Globus pallidus (tissue), 1 donor: ENCODE data around the gene IQGAP3.
"Not testable (repeated sequence)": the region's sequence is repeated elsewhere in the genome, so short reads cannot be mapped to it uniquely, and the experiment has no call there.

Experiments used
- DNase-seq: peaks from one replicate; pipeline ENCODE4 v3.0.0-alpha.2; 2015; ENCODE audit warnings: low spot score

IQGAP3 gene

GRCh38 chr1:156571919-156572662, at the start of gene IQGAP3:
Gene IQGAP3, minus strand, starts transcription at chr1:156572565. Its CDS starts 36 bp downstream, at chr1:156572529.
- DNase-seq = peak; percentile 73

- no peak for DNase-seq
Observed at GRCh38 chr1:156619582-156619955, 47.2 kb upstream of the IQGAP3 start.

- DNase-seq = peak; percentile 88
Observed at GRCh38 chr1:156618853-156619581, 46.7 kb upstream of the IQGAP3 start, which contains the start of gene HAPLN2. Gene HAPLN2, plus strand, starts transcription at chr1:156619415. Its CDS starts 4,076 bp downstream, at chr1:156623491.

- peak; percentile 90 for DNase-seq
Observed at GRCh38 chr1:156616463-156616862, 44.1 kb upstream of the IQGAP3 start.

- peak; percentile 57 for DNase-seq
Observed at GRCh38 chr1:156615946-156616345, 43.6 kb upstream of the IQGAP3 start.

- no peak for DNase-seq
Observed at GRCh38 chr1:156612666-156613065, 40.3 kb upstream of the IQGAP3 start.

GRCh38 chr1:156610072-156610471, 37.7 kb upstream of the IQGAP3 start:
- DNase-seq = not testable (repeated sequence)

GRCh38 chr1:156608981-156609380, 36.6 kb upstream of the IQGAP3 start:
- DNase-seq = no peak

- DNase-seq = peak; percentile 87
Observed at GRCh38 chr1:156608036-156608674, 35.8 kb upstream of the IQGAP3 start.

- not testable (repeated sequence) for DNase-seq
Observed at GRCh38 chr1:156607344-156607743, 35.0 kb upstream of the IQGAP3 start.

- DNase-seq = no peak
Observed at GRCh38 chr1:156602557-156602993, 30.2 kb upstream of the IQGAP3 start.

- DNase-seq = no peak
Observed at GRCh38 chr1:156601892-156602291, 29.5 kb upstream of the IQGAP3 start.

GRCh38 chr1:156601122-156601830, 28.9 kb upstream of the IQGAP3 start, which contains the start of gene GPATCH4:
Gene GPATCH4, minus strand, starts transcription at chr1:156601479.
- DNase-seq = peak; percentile 82

- DNase-seq = no peak
Observed at GRCh38 chr1:156600733-156601121, 28.4 kb upstream of the IQGAP3 start.

- no peak for DNase-seq
Observed at GRCh38 chr1:156599811-156600210, 27.4 kb upstream of the IQGAP3 start.

- no peak for DNase-seq
Observed at GRCh38 chr1:156598731-156599432, 26.5 kb upstream of the IQGAP3 start.

GRCh38 chr1:156598125-156598524, 25.8 kb upstream of the IQGAP3 start:
- no peak for DNase-seq

GRCh38 chr1:156596426-156596825, 24.1 kb upstream of the IQGAP3 start:
- DNase-seq = no peak

GRCh38 chr1:156595016-156595415, 22.7 kb upstream of the IQGAP3 start:
- no peak for DNase-seq

GRCh38 chr1:156594190-156594589, 21.8 kb upstream of the IQGAP3 start:
- DNase-seq = no peak

- no peak for DNase-seq
Observed at GRCh38 chr1:156593661-156593989, 21.3 kb upstream of the IQGAP3 start.
